ENCODE data around the gene FGF8. TPM values are rescaled to one million over a fixed set of nuclear protein-coding genes. Genes with fewer than 3 reads are reported as not detected.

Gene FGF8
- total RNA-seq, 4 donors from 2014 or later: not detected

DNA sequence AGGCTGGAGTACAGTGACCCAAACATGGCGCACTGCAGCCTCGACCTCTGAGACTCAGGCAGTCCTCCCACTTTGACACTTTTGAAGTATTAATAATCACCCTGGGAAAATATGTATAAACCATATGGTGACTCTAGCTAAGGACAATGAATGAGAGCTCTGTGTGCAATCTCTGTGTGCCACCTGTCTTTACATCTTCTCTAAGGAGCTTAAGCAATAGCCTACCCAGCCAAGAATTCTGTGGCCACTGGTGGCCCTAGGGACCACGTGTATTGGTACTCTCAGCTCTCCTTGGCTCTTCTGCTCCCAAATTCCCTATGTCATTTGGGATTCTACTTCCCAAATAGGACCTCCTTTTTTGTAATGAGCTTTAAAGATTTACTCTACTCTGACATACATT is 23.7 kb downstream of the FGF8 start:
- no peaks in the 10 kb centered on the region for H3K9me3 ChIP-seq
- no peak overlapping the region for H3K4me3 ChIP-seq
- no peaks in the 10 kb centered on the region for H3K36me3 ChIP-seq
- WGBS: 53% methylated on average over 3 of the region's 3 CpGs
- no peak overlapping the region for H3K27ac ChIP-seq
- DNase-seq (ENCODE audit: low spot score in 2 of 2): no peak
- peaks cover 15% of the 10 kb centered on the region for H3K27me3 ChIP-seq
- H3K4me1 ChIP-seq: no peaks in the 10 kb centered on the region
- no peak for TF ChIP-seq EP300 (IDR thresholded peaks at IDR 0.05)
- TF ChIP-seq POLR2A (IDR thresholded peaks at IDR 0.05): no peak
- TF ChIP-seq, protein P1, sequence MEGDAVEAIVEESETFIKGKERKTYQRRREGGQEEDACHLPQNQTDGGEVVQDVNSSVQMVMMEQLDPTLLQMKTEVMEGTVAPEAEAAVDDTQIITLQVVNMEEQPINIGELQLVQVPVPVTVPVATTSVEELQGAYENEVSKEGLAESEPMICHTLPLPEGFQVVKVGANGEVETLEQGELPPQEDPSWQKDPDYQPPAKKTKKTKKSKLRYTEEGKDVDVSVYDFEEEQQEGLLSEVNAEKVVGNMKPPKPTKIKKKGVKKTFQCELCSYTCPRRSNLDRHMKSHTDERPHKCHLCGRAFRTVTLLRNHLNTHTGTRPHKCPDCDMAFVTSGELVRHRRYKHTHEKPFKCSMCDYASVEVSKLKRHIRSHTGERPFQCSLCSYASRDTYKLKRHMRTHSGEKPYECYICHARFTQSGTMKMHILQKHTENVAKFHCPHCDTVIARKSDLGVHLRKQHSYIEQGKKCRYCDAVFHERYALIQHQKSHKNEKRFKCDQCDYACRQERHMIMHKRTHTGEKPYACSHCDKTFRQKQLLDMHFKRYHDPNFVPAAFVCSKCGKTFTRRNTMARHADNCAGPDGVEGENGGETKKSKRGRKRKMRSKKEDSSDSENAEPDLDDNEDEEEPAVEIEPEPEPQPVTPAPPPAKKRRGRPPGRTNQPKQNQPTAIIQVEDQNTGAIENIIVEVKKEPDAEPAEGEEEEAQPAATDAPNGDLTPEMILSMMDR (IDR thresholded peaks at IDR 0.05): no peak
- no peak for TF ChIP-seq POLR2AphosphoS5 (IDR thresholded peaks at IDR 0.05)

DNA sequence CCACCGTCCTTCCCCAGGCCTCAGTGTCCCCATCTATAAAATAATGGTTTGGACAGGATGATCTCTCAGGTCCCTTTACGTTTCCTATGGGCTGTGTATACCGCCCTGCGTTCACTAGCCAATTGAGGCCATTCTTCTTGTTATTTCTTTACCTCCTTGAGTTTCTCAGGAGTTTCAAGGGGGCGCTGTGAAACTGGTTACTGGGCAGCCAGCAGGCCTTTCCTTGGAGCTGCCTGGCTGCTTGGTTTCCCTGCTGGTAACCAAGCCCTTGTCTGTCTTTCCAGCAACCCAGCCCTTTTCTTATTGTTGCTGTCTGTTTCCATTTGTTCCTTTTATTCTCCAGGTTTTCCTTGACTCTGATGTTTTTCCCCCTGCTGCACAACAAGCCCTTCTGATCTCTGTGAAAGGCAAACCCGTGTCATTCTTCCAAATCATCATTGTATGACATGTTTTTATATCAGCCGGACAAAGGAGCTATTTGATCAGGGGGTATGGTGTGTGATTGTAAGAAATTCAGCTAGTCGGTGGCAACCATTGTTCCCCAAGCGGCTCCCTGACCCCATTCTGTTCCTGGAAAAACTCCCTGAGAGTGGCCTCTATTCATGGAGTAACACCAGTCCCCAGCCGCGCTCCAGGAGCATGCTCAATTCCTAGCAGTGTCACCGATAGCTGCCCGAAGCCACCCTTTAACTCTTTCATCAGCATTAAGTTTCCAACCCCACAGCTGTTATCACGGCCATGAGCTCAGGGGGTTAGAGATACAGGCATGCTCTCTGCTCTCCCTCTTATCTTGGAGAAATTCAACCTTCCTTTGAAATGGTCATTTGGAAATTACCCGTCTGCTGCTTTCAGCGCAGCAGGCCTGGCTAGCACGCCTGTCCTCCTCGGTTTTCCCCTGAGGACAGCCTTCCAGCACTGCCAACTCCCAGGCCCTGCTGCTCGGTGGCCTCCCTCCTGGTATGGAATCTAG is 26.6 kb downstream of the FGF8 start:
- 77% methylated on average over 19 of the region's 19 CpGs for WGBS
- Histone ChIP-seq H3K9me3 (no peaks in the 10 kb centered on the region), H3K27me3 (peaks cover 11% of the 10 kb centered on the region), H3K4me3 (no peak overlapping the region), H3K27ac (no peak overlapping the region), H3K4me1 (no peaks in the 10 kb centered on the region), H3K36me3 (no peaks in the 10 kb centered on the region)
- no peak for DNase-seq (ENCODE audit: low spot score in 2 of 2)
- TF ChIP-seq POLR2A (IDR thresholded peaks at IDR 0.05): no peak
- TF ChIP-seq POLR2AphosphoS5 (IDR thresholded peaks at IDR 0.05): no peak
- TF ChIP-seq EP300 (IDR thresholded peaks at IDR 0.05): no peak
- TF ChIP-seq, protein P1 (IDR thresholded peaks at IDR 0.05): no peak

DNA sequence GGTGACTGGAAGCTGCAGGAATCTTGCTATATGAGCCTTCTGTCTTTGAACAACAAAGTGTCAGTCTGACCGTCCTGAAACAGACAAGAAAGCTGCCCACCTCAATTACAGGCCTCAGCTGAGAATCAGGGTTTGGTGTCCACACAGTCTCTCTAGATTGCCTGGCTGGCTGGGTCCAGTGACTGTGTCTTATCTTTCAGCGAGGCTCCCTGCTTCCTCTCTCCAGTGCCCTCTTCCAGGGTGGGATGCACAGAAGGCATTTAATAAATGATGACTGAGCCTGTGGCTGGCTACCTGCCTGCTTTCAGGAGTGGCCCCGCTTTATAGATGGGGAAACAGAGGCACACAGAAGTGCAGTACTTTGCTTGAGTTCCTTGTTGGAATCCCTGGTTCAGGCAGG is 27.4 kb downstream of the FGF8 start:
- Histone ChIP-seq H3K4me1 (no peaks in the 10 kb centered on the region), H3K27ac (no peak overlapping the region), H3K27me3 (peaks cover 13% of the 10 kb centered on the region), H3K9me3 (no peaks in the 10 kb centered on the region), H3K36me3 (no peaks in the 10 kb centered on the region), H3K4me3 (no peak overlapping the region)
- TF ChIP-seq EP300 (IDR thresholded peaks at IDR 0.05): no peak
- TF ChIP-seq POLR2A (IDR thresholded peaks at IDR 0.05): no peak
- TF ChIP-seq, protein P1 (IDR thresholded peaks at IDR 0.05): no peak
- no peak for TF ChIP-seq POLR2AphosphoS5 (IDR thresholded peaks at IDR 0.05)
- no peak for DNase-seq (ENCODE audit: low spot score in 2 of 2)
- 85% methylated on average over 3 of the region's 3 CpGs for WGBS

DNA sequence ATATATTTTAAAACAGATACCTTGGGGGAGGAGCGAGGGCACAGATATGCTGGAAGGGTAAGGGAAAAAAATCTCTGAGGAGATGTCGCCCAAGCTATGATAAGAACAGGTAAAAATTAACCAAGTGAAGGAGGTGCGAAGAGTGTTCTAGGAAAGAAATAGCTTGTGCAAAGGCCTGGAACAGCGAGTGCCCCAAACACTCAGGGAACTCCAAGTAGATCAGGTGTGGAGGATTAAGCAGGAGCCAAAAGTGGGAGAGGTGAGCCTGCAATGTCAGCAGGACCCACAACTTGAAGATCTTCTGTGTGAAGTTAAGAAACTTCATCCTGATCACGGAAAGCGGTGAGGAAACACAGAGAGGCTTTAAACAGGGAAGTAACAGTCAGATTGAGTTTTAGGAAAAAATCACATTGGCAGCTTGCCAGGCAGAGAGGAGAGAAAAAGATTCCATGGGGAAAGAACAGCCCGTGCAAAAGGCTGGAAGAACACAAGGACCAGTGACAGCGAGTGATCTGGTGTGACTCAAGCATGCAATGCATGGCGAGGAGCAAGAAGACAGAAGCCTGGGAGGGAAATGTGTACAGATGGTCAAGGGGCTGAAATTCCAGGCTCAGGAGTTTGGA is 30.7 kb downstream of the FGF8 start:
- H3K4me1 ChIP-seq: no peaks in the 10 kb centered on the region
- DNase-seq (ENCODE audit: low spot score in 2 of 2): no peak
- WGBS: 72% methylated on average over 9 of the region's 9 CpGs
- H3K4me3 ChIP-seq: no peak overlapping the region
- H3K27me3 ChIP-seq: peaks cover 9% of the 10 kb centered on the region
- no peak overlapping the region for H3K27ac ChIP-seq
- no peaks in the 10 kb centered on the region for H3K9me3 ChIP-seq
- no peaks in the 10 kb centered on the region for H3K36me3 ChIP-seq
- TF ChIP-seq POLR2A (IDR thresholded peaks at IDR 0.05) (no peak), EP300 (IDR thresholded peaks at IDR 0.05) (no peak), POLR2AphosphoS5 (IDR thresholded peaks at IDR 0.05) (no peak)
- TF ChIP-seq, protein P1 (IDR thresholded peaks at IDR 0.05): no peak

DNA sequence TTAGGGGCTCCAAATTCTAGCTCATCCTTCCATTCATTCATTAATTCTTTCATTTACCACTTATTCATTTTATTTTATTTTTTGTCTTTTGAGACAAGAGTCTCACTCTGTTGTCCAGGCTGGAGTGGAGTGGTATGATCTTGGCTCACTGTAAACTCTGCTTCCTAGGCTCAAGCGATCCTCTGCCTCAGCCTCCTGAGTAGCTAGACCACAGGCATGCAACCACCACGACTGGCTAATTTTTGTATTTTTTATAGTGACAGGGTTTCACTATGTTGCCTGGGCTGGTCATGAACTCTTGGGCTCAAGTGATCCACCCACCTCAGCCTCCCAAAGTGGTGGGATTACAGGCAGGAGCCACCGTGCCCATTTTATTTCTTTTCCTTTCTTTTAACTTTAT is 31.6 kb downstream of the FGF8 start:
- H3K4me3 ChIP-seq: no peak overlapping the region
- H3K27me3 ChIP-seq: peaks cover 9% of the 10 kb centered on the region
- WGBS: 71% methylated on average over 3 of the region's 3 CpGs
- no peaks in the 10 kb centered on the region for H3K9me3 ChIP-seq
- no peaks in the 10 kb centered on the region for H3K36me3 ChIP-seq
- TF ChIP-seq POLR2A (IDR thresholded peaks at IDR 0.05) (no peak), EP300 (IDR thresholded peaks at IDR 0.05) (no peak), POLR2AphosphoS5 (IDR thresholded peaks at IDR 0.05) (no peak)
- TF ChIP-seq, protein P1 (IDR thresholded peaks at IDR 0.05): no peak
- H3K4me1 ChIP-seq: no peaks in the 10 kb centered on the region
- no peak overlapping the region for H3K27ac ChIP-seq
- DNase-seq (ENCODE audit: low spot score in 2 of 2): no peak
